Tibial nerve (tissue), 4 donors: Measurements from ENCODE around the gene INPP1. TPM values are rescaled to one million over a fixed set of nuclear protein-coding genes. Genes with fewer than 3 reads are reported as not detected.
A peak's percentile ranks its signal among the peaks of the same experiment; 100 is the strongest.

Experiments used
- DNase-seq, 2 donors: peaks; one replicate each; pipeline ENCODE4 v3.0.0-alpha.2; 2019; ENCODE audit warnings: low spot score in 2 of 2
- H3K27ac ChIP-seq, 4 donors: fragments of 200-600 bp; sonication (generic) in 3 of 4; one replicate each; pipeline ENCODE4 v1.5.1; 2017 to 2019; ENCODE audit warnings: mild to moderate bottlenecking in 1 of 4
- H3K27me3 ChIP-seq, 2 donors: fragments of 200-600 bp; sonication (generic) in 1 of 2; one replicate each; pipeline versions ENCODE4 v1.5.1 to v1.6.0; 2017 to 2019
- H3K36me3 ChIP-seq, 3 donors: fragments of 200-600 bp; sonication (generic); one replicate each; pipeline ENCODE4 v1.5.1; 2018 to 2019
- H3K4me1 ChIP-seq, 4 donors: fragments of 200-600 bp; sonication (generic) in 3 of 4; one replicate each; pipeline ENCODE4 v1.5.1; 2017 to 2019
- H3K4me3 ChIP-seq, 4 donors: fragments of 200-600 bp; sonication (generic) in 3 of 4; one replicate each; pipeline ENCODE4 v1.5.1; 2017 to 2019; ENCODE audit warnings: mild to moderate bottlenecking in 1 of 4, moderate library complexity in 1 of 4
- H3K9me3 ChIP-seq, 4 donors: fragments of 200-600 bp; sonication (generic) in 3 of 4; one replicate each; pipeline ENCODE4 v1.5.1; 2017 to 2019
- EP300 ChIP-seq, 2 donors: sonication (generic); formaldehyde crosslinking; IDR thresholded peaks; one replicate each; pipeline ENCODE4 v1.6.1; 2017; ENCODE audit warnings: antibody characterized with exemption in 2 of 2, mild to moderate bottlenecking in 1 of 2
- POLR2A ChIP-seq, 2 donors: fragments of 450-650 bp; IDR thresholded peaks; one replicate each; pipeline ENCODE4 v1.6.1; 2017; ENCODE audit warnings: antibody characterized with exemption in 2 of 2, mild to moderate bottlenecking in 2 of 2, moderate library complexity in 2 of 2
- WGBS, 2 donors: methylation state at CpG; one replicate each; pipeline ENCODE4 v1.1.5; 2018; 5-methylcytosine and 5-hydroxymethylcytosine counted together
- total RNA-seq, 4 donors: library from RNA; depleted of rRNA; stranded (reverse); fragments of >200 nt; gene quantifications; one replicate each; pipeline ENCODE4 v1.1.0, GENCODE V29; 2016
- TF ChIP-seq, protein P1 (sequence below), 5 experiments: fragments of 200-600 bp in 3 of 5; fragments of 450-650 bp in 2 of 5; sonication (generic) in 3 of 5; IDR thresholded peaks; one replicate each; pipeline ENCODE4 v1.5.1; 2016 to 2019; ENCODE audit warnings: antibody characterized with exemption in 5 of 5, mild to moderate bottlenecking in 3 of 5, moderate library complexity in 2 of 5

Gene INPP1
- total RNA-seq, 4 donors from 2014 or later: 14.7 to 21.0 (median 15.8) TPM

DNA sequence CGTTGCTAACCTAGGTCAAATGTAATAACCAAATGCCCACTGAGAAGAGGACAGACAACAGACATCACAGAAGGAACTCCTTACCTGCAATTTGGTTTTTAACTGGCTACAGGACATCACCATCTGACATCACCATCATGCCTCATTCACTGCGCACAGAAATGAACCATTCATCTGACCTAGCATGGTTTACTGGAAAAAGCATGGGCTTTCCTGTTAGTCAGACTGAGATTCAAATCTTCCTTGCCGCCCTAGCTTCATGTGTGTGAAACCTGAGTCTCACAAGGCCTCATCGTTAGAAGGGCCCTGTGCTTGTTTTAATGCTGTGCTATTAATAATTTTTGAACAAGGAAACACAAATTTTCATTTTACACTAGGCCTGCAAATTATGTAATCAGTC, 22.7 kb upstream of the INPP1 start:
- H3K4me1 ChIP-seq: peaks cover 0 to 38% (median 12%) of the 10 kb centered on the region in 4 donors
- DNase-seq: no peak
- WGBS, 2 donors: 91 to 95% methylated on average over 4 of the region's 4 CpGs
- no peaks in the 10 kb centered on the region for H3K9me3 ChIP-seq
- no peak overlapping the region for H3K4me3 ChIP-seq
- no peaks in the 10 kb centered on the region for H3K27me3 ChIP-seq
- no peak for TF ChIP-seq POLR2A (IDR thresholded peaks at IDR 0.05)
- TF ChIP-seq EP300 (IDR thresholded peaks at IDR 0.05): no peak
- TF ChIP-seq, protein P1, sequence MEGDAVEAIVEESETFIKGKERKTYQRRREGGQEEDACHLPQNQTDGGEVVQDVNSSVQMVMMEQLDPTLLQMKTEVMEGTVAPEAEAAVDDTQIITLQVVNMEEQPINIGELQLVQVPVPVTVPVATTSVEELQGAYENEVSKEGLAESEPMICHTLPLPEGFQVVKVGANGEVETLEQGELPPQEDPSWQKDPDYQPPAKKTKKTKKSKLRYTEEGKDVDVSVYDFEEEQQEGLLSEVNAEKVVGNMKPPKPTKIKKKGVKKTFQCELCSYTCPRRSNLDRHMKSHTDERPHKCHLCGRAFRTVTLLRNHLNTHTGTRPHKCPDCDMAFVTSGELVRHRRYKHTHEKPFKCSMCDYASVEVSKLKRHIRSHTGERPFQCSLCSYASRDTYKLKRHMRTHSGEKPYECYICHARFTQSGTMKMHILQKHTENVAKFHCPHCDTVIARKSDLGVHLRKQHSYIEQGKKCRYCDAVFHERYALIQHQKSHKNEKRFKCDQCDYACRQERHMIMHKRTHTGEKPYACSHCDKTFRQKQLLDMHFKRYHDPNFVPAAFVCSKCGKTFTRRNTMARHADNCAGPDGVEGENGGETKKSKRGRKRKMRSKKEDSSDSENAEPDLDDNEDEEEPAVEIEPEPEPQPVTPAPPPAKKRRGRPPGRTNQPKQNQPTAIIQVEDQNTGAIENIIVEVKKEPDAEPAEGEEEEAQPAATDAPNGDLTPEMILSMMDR (IDR thresholded peaks at IDR 0.05): no peak
- H3K27ac ChIP-seq: peak overlapping the region in 3 of 4 donors; percentile 83 to 96 (median 91)
- no peaks in the 10 kb centered on the region for H3K36me3 ChIP-seq

DNA sequence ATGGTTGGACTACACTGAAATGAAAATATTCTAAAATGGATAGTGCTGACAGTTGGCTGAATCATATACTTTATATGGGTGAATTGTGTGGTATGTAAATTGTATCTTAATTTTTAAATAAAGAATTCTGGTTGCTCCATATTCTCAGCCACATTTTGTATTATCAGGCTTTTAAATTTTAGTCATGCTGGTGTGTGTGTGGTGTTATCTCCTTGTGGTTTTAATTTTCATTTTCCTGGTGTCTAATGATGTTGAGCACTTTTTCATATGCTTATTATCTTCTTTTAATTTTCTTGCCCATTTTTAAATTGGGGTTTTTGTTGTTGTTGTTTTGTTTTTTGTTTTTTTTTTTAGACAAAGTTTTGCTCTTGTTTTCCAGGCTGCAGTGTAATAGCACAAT, 20.0 kb upstream of the INPP1 start:
- H3K36me3 ChIP-seq: no peaks in the 10 kb centered on the region
- no peak for TF ChIP-seq POLR2A (IDR thresholded peaks at IDR 0.05)
- TF ChIP-seq, protein P1 (IDR thresholded peaks at IDR 0.05): no peak
- TF ChIP-seq EP300 (IDR thresholded peaks at IDR 0.05): no peak

DNA sequence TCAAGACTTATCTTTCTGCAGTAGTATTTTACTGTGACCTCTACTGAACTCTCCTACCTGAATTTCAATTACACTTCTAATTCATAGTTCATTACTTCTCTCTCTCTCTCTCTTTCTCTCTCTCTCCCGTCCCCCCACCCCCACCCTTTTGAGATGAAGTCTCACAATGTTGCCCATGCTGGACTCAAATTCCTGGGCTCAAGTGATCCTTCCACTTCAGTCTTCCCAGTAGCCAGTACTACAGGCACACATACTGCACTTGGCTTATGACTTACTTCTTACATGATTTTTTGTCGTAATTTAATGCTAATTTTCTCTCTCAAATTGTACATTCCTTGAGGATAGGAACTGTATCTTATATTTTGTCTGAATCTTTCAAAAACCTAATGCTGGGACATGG, 17.8 kb upstream of the INPP1 start:
- peaks cover 0 to 2% (median under 1%) of the 10 kb centered on the region in 4 donors for H3K4me1 ChIP-seq
- H3K9me3 ChIP-seq: no peaks in the 10 kb centered on the region
- WGBS, 2 donors: 75 to 85% methylated on average over 2 of the region's 2 CpGs
- no peaks in the 10 kb centered on the region for H3K36me3 ChIP-seq
- DNase-seq: no peak
- TF ChIP-seq, protein P1 (IDR thresholded peaks at IDR 0.05): no peak
- TF ChIP-seq POLR2A (IDR thresholded peaks at IDR 0.05) (no peak), EP300 (IDR thresholded peaks at IDR 0.05) (no peak)
- H3K4me3 ChIP-seq: no peak overlapping the region
- no peaks in the 10 kb centered on the region for H3K27me3 ChIP-seq
- H3K27ac ChIP-seq: no peak overlapping the region

More for the DNA sequence above, 20.0 kb upstream of the INPP1 start:
- peaks cover 0 to 14% (median 9%) of the 10 kb centered on the region in 4 donors for H3K4me1 ChIP-seq
- H3K9me3 ChIP-seq: no peaks in the 10 kb centered on the region
- H3K27me3 ChIP-seq: no peaks in the 10 kb centered on the region
- no peak overlapping the region for H3K27ac ChIP-seq
- no peak for DNase-seq
- H3K4me3 ChIP-seq: no peak overlapping the region

DNA sequence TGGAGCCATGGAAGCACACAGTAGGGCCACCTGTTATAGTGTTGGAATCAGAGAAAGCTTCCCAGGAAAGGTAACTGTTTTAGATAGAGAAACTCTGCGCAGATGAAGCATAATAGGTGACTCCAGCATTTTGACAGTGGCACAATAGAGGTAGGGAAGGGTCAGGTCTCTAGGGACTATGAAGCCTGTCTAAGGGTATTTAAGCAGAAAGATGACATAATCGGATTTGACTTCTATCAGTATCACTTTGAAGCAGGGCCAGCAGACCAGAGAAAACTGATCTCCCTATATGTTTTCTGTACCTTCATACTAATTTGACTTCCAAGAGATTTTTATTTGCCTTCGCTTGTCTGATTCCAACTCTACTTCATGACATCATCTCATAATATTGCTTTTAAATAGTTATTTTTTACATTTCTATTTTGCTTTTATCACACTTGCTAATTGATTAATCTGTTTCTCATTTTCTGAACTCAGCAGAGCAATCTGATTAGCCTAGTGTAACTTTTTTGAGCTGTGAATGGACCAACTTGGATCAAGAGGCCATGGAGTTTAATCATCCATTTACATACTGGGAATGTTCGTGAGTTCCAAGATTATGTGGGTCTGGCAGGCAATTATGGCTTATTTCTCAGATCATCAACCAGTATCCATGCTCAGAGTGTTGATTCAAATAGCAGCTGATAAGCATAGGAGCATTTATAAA, 15.4 kb upstream of the INPP1 start:
- H3K9me3 ChIP-seq: no peaks in the 10 kb centered on the region
- TF ChIP-seq EP300 (IDR thresholded peaks at IDR 0.05) (no peak), POLR2A (IDR thresholded peaks at IDR 0.05) (no peak)
- TF ChIP-seq, protein P1 (IDR thresholded peaks at IDR 0.05): no peak
- H3K4me3 ChIP-seq: no peak overlapping the region
- no peaks in the 10 kb centered on the region for H3K4me1 ChIP-seq
- no peaks in the 10 kb centered on the region for H3K27me3 ChIP-seq
- no peak for DNase-seq
- 79 to 81% methylated on average over 4 of the region's 4 CpGs for WGBS, 2 donors
- H3K27ac ChIP-seq: no peak overlapping the region
- H3K36me3 ChIP-seq: no peaks in the 10 kb centered on the region

DNA sequence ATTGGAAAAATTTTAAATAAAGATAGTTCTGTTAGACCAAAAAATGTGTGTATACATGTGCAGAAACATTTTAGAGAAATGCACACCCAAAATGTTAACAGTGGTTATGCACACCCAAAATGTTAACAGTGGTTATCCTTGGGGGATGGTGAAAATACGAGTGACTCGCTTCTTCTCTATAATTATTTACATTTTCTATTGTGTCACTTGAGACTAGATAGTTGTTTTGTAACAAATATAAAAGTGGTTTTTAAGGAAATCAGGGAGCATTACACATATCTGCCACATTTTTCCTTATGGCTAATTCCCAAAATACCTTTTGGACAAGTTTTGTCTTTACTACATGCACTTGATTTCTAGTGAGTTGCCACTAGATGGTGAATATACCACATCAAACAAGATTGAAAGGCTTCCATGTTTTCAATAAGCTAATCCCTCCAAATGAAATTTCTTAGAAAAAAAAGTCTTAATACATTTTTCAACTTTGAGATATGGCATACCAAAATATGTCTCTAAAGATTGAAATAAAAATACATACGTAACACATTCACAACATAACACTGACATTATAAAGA, 14.7 kb upstream of the INPP1 start:
- H3K4me3 ChIP-seq: no peak overlapping the region
- H3K27ac ChIP-seq: no peak overlapping the region
- H3K9me3 ChIP-seq: no peaks in the 10 kb centered on the region
- no peak for TF ChIP-seq EP300 (IDR thresholded peaks at IDR 0.05)
- TF ChIP-seq, protein P1 (IDR thresholded peaks at IDR 0.05): peak in 1 of 5 experiments; percentile 32
- no peaks in the 10 kb centered on the region for H3K27me3 ChIP-seq
- no peaks in the 10 kb centered on the region for H3K4me1 ChIP-seq
- 75 to 85% methylated on average over 3 of the region's 3 CpGs for WGBS, 2 donors
- no peak for DNase-seq
- H3K36me3 ChIP-seq: no peaks in the 10 kb centered on the region
